ENCODE results near the gene TCOF1.

GRCh38 chr5:150358261-150359095 is 981 bp downstream of the TCOF1 start:
- TF ChIP-seq, protein P1, sequence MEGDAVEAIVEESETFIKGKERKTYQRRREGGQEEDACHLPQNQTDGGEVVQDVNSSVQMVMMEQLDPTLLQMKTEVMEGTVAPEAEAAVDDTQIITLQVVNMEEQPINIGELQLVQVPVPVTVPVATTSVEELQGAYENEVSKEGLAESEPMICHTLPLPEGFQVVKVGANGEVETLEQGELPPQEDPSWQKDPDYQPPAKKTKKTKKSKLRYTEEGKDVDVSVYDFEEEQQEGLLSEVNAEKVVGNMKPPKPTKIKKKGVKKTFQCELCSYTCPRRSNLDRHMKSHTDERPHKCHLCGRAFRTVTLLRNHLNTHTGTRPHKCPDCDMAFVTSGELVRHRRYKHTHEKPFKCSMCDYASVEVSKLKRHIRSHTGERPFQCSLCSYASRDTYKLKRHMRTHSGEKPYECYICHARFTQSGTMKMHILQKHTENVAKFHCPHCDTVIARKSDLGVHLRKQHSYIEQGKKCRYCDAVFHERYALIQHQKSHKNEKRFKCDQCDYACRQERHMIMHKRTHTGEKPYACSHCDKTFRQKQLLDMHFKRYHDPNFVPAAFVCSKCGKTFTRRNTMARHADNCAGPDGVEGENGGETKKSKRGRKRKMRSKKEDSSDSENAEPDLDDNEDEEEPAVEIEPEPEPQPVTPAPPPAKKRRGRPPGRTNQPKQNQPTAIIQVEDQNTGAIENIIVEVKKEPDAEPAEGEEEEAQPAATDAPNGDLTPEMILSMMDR (IDR thresholded peaks at IDR 0.05): no peak
- TF ChIP-seq POLR2A (IDR thresholded peaks at IDR 0.05): no peak
